Common myeloid progenitor, CD34-positive (primary cell): Measurements from ENCODE around the gene FNBP1.
"Not testable (repeated sequence)": the region's sequence is repeated elsewhere in the genome, so short reads cannot be mapped to it uniquely, and the experiment has no call there.

Source experiments
- CTCF ChIA-PET: fragments of 350-600 bp; sonication (Branson Sonifier 250); formaldehyde crosslinking; loops from one replicate; lab custom pipeline; 2021; ENCODE audit warnings: antibody characterized with exemption; lab: Charles Lee
- POLR2A ChIA-PET: fragments of 350-600 bp; sonication (Branson Sonifier 250); formaldehyde crosslinking; loops from one replicate; lab custom pipeline; 2021; ENCODE audit warnings: antibody characterized with exemption; lab: Charles Lee
- DNase-seq, 3 donors: peaks; one replicate each; pipeline versions ENCODE4 v3.0.0 to v3.0.0-alpha.2; 2013
- H3K27ac ChIP-seq, 2 experiments: 1 replicate in 1 of 2; 2 replicates in 1 of 2; pipeline ENCODE4 v1.7.0; 2013; ENCODE audit warnings: inconsistent platforms in 2 of 2, low read length in 2 of 2, mild to moderate bottlenecking in 2 of 2, low read depth in 1 of 2, moderate library complexity in 1 of 2; ENCODE audit not compliant: severe bottlenecking in 2 of 2, insufficient read depth in 1 of 2, poor library complexity in 1 of 2
- H3K27me3 ChIP-seq, 5 experiments: replicated peaks in 2 of 5; 1 replicate in 3 of 5; 2 replicates in 2 of 5; pipeline versions ENCODE4 v1.6.1 to v1.7.0; 2013; ENCODE audit warnings: low read length in 4 of 5, mild to moderate bottlenecking in 2 of 5, moderate library complexity in 2 of 5, inconsistent platforms in 1 of 5; ENCODE audit not compliant: insufficient read depth in 5 of 5, control insufficient read depth in 4 of 5
- H3K36me3 ChIP-seq, 4 experiments: 1 replicate in 2 of 4; 2 replicates in 2 of 4; pipeline versions ENCODE4 v1.6.1 to v1.7.0; 2013; ENCODE audit warnings: low read length in 3 of 4, control low read depth in 1 of 4, mild to moderate bottlenecking in 1 of 4; ENCODE audit not compliant: control insufficient read depth in 4 of 4, insufficient read depth in 4 of 4
- H3K4me1 ChIP-seq, 4 experiments: 1 replicate in 3 of 4; 2 replicates in 1 of 4; pipeline versions ENCODE4 v1.6.1 to v1.7.1; 2013; ENCODE audit warnings: low read length in 3 of 4, mild to moderate bottlenecking in 3 of 4, control low read depth in 1 of 4, inconsistent platforms in 1 of 4, moderate library complexity in 1 of 4; ENCODE audit not compliant: control insufficient read depth in 4 of 4, insufficient read depth in 4 of 4; ENCODE audit errors: control extremely low read depth in 1 of 4
- H3K4me3 ChIP-seq, 7 experiments: 1 replicate in 4 of 7; 2 replicates in 3 of 7; pipeline versions ENCODE4 v1.5.1 to v1.7.0; 2013; ENCODE audit warnings: mild to moderate bottlenecking in 7 of 7, low read length in 6 of 7, moderate library complexity in 6 of 7, inconsistent platforms in 2 of 7, low read depth in 2 of 7, control low read depth in 1 of 7; ENCODE audit not compliant: insufficient read depth in 4 of 7, control insufficient read depth in 1 of 7; ENCODE audit errors: extremely low read depth in 1 of 7
- H3K9me3 ChIP-seq, 5 experiments: 1 replicate in 4 of 5; 2 replicates in 1 of 5; pipeline versions ENCODE4 v1.6.1 to v1.7.1; 2013; ENCODE audit warnings: low read length in 4 of 5, mild to moderate bottlenecking in 2 of 5, inconsistent platforms in 1 of 5, low read depth in 1 of 5, moderate library complexity in 1 of 5; ENCODE audit not compliant: control insufficient read depth in 4 of 5, insufficient read depth in 2 of 5; ENCODE audit errors: control extremely low read depth in 1 of 5
- WGBS: methylation state at CpG from one replicate; pipeline ENCODE4 v1.1.5; 2013; ENCODE audit not compliant: insufficient coverage; 5-methylcytosine and 5-hydroxymethylcytosine counted together

FNBP1 gene

DNA sequence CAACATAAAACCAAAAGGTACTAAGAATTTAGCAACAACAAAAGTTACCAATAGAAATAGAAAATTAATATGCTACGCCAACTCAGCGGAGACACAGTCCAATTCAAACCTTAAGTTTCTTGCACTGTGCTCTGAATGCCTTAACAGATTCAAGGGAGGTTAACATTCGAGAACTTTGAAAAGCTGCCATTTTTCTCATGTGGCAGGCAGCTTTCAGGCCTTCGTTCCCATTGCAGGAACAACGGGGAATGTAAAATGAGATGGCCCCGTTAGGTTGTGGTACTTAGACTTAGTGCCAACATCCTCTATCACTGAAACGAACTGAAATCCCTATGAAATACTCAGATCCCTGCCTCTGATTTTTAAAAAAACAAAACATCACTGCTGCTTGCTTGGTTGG is 22.4 kb downstream of the FNBP1 start:
- ChIA-PET POLR2A (no interaction called here), CTCF (interaction anchor here (0.8 kb wide), 1 partner anchor 19 kb away, joined by 3 read pairs; no protein-coding TSS in a partner anchor)
- Histone ChIP-seq H3K27ac (no peak overlapping the region), H3K4me1 (peaks cover 3 to 5% (median 4%) of the 10 kb centered on the region in 4 experiments), H3K4me3 (no peak overlapping the region), H3K36me3 (peaks cover 2 to 24% (median 14%) of the 10 kb centered on the region in 4 experiments), H3K9me3 (peaks cover 0 to 4% (median 0%) of the 10 kb centered on the region in 5 experiments), H3K27me3 (no peaks in the 10 kb centered on the region)
- WGBS, result 76% methylated on average over 5 of the region's 7 CpGs
- no peak for DNase-seq

DNA sequence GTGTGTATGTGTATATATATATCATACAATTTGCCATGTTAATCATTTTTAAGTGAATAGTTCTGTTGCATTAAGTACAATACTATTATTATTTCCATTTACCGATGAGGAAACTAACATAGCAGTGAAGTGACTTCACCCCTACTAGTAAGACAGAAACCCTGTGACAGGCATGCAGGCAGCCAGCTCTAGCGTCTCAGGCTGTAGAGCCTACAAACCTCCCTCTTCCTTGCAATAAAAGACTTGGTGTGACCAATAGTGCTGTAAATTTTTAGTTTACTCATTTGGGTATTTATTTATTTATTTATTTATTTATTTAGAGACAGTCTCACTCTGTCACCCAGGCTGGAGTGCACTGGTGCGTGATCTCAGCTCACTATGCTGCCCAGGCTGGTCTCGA is 24.7 kb downstream of the FNBP1 start:
- WGBS, result 100% methylated on average over 2 of the region's 4 CpGs
- H3K9me3 ChIP-seq, result peaks cover 0 to 4% (median 0%) of the 10 kb centered on the region in 5 experiments
- POLR2A ChIA-PET, result no interaction called here

DNA sequence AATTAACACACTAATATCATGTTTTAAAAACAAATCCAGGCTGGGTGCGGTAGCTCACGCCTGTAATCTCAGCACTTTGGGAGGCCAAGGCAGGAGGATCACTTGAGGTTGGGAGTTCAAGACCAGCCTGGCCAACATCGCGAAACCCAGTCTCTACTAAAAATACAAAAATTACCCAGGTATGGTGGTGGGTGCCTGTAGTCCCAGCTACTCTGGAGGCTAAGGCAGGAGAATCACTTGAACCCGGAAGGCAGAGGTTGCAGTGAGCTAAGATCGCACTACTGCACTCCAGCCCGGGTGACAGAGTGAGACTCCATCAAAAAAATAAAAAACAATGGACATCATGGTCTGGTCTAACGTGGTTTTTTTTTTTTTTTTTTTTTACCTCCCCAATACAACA is 25.5 kb downstream of the FNBP1 start:
- POLR2A ChIA-PET, H3K27ac ChIP-seq, H3K4me1 ChIP-seq, H3K27me3 ChIP-seq, H3K4me3 ChIP-seq, H3K9me3 ChIP-seq, DNase-seq: not testable (repeated sequence)
- CTCF ChIA-PET, result interaction anchor here (0.8 to 1.2 kb wide), 3 partner anchors 17 to 53 kb away, joined by 3 to 5 read pairs (median 3); no protein-coding TSS in a partner anchor
- peaks cover 4 to 17% (median 14%) of the 10 kb centered on the region in 4 experiments for H3K36me3 ChIP-seq
- 95% methylated on average over 4 of the region's 8 CpGs for WGBS

More for the DNA sequence above, 24.7 kb downstream of the FNBP1 start:
- Histone ChIP-seq H3K27me3 (no peaks in the 10 kb centered on the region), H3K4me1 (peaks cover 0 to 2% (median 2%) of the 10 kb centered on the region in 4 experiments), H3K36me3 (peaks cover 4 to 17% (median 16%) of the 10 kb centered on the region in 4 experiments), H3K27ac (no peak overlapping the region), H3K4me3 (no peak overlapping the region)
- CTCF ChIA-PET, result interaction anchor here (0.8 to 1.4 kb wide), 4 partner anchors 11 to 54 kb away, joined by 3 to 5 read pairs (median 4); no protein-coding TSS in a partner anchor
- no peak for DNase-seq

DNA sequence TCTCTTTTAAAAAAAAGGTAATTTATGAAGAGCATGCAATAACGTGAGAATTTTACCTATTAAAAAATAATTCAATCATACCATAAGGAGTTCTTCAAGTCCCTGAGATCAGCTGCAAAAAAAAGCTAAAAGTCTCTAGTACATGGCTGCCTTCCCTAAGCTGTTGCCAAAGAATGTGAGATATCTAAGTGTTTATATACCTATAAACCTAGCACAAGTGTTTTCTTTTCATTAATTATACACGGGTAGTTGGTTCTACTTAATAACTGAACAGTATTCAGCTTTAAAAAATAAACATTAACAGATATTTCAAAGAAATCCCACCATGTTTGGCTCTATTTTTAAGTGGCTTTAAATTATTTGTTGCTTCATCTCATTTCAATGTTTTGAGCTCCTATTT is 25.9 kb downstream of the FNBP1 start:
- no peaks in the 10 kb centered on the region for H3K4me1 ChIP-seq
- peaks cover 0 to 4% (median 0%) of the 10 kb centered on the region in 5 experiments for H3K9me3 ChIP-seq
- WGBS, result no CpG with 5 or more reads among the region's 2 CpGs
- no peak overlapping the region for H3K4me3 ChIP-seq
- no peaks in the 10 kb centered on the region for H3K27me3 ChIP-seq
- ChIA-PET CTCF (interaction anchor here (0.9 to 1.2 kb wide), 3 partner anchors 18 to 23 kb away, joined by 3 to 5 read pairs (median 3); no protein-coding TSS in a partner anchor), POLR2A (no interaction called here)
- DNase-seq, result no peak
- H3K36me3 ChIP-seq, result peaks cover 6 to 21% (median 14%) of the 10 kb centered on the region in 4 experiments
- no peak overlapping the region for H3K27ac ChIP-seq

DNA sequence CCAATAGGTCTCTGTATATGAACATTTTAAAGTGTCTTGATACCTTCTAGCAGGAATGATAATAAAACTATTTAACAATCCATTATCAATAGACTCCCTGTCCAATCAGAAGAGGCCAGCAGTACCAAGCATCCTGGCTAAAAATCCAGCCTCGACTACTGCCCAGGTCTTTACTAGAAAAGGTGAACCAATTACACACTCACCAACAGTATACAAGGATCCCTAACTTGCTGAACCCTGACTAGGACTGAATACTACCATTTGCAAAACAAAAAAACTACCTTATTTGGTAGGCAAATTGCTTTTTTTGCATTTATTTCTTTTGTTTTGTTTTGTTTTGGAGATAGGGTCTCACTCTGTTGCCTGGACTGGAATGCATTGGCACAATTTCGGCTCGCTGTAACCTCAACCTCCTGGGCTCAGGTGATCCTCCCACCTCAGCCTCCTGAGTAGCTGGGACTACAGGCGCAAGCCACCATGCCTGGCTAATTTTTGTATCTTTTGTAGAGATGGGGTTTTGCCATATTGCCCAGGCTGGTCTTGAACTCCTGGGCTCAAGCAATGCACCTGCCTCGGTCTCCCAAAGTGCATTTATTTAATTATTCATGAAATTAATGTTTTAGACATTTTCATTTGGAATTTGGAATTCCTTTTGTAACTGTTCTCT is 27.5 kb downstream of the FNBP1 start:
- DNase-seq, result no peak
- Histone ChIP-seq H3K4me1 (peaks cover 0 to 3% (median 0%) of the 10 kb centered on the region in 4 experiments), H3K4me3 (no peak overlapping the region), H3K9me3 (peaks cover 0 to 9% (median 0%) of the 10 kb centered on the region in 5 experiments), H3K27ac (no peak overlapping the region), H3K27me3 (no peaks in the 10 kb centered on the region), H3K36me3 (peaks cover 9 to 25% (median 14%) of the 10 kb centered on the region in 4 experiments)
- ChIA-PET POLR2A (no interaction called here), CTCF (interaction anchor here (0.7 to 1.0 kb wide), 2 partner anchors 23 to 82 kb away, joined by 3 read pairs; no protein-coding TSS in a partner anchor)
- 100% methylated on average over 3 of the region's 5 CpGs for WGBS

DNA sequence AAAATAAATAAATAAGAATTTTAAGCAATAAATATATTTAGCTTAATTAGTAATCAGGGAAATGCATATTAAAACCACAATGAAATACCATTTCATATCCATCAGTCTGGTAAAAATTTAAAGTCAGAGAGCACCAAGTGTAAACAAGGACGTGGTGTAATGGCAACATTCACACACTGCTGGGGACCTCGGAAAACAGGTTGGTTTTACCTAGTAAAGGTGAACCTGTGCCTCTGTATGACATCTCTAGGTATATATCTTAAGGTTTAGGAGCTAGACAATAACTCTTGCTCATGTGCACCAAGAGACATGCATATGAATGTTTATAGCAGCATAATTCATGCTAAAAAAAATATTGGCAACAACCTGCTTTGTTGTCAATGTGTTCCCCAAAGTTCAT is 29.7 kb downstream of the FNBP1 start:
- WGBS, result 100% methylated on average over 2 of the region's 2 CpGs
- no peak for DNase-seq
- POLR2A ChIA-PET, result no interaction called here
- no peak overlapping the region for H3K4me3 ChIP-seq
- H3K4me1 ChIP-seq, result peaks cover 0 to 7% (median 3%) of the 10 kb centered on the region in 4 experiments
- H3K27me3 ChIP-seq, result no peaks in the 10 kb centered on the region
- no peak overlapping the region for H3K27ac ChIP-seq
- peaks cover 4 to 19% (median 11%) of the 10 kb centered on the region in 4 experiments for H3K36me3 ChIP-seq
- peaks cover 0 to 9% (median 0%) of the 10 kb centered on the region in 5 experiments for H3K9me3 ChIP-seq
- CTCF ChIA-PET, result no interaction called here
